HG03432 (cell line): Measurements from ENCODE around the gene PITRM1.

Experiments
- ATAC-seq: cut with Tn5 transposase; IDR thresholded peaks from one replicate; pipeline ENCODE4 v1.9.1; 2021; ENCODE audit warnings: mild to moderate bottlenecking, moderate library complexity; ENCODE audit not compliant: unreplicated experiment

The PITRM1 gene

GRCh38 chr10:3141351-3142005 is 31.1 kb downstream of the PITRM1 start:
- no peak for ATAC-seq

GRCh38 chr10:3140280-3140679 is 32.3 kb downstream of the PITRM1 start:
- no peak for ATAC-seq

GRCh38 chr10:3139216-3139910 is 33.2 kb downstream of the PITRM1 start:
- no peak for ATAC-seq

GRCh38 chr10:3137958-3138726 is 34.4 kb downstream of the PITRM1 start:
- no peak for ATAC-seq

GRCh38 chr10:3136763-3137611 is 35.6 kb downstream of the PITRM1 start:
- no peak for ATAC-seq

- no peak for ATAC-seq
Measured at GRCh38 chr10:3136336-3136735, 36.2 kb downstream of the PITRM1 start.

GRCh38 chr10:3135006-3135405 is 37.6 kb downstream of the PITRM1 start:
- ATAC-seq: no peak

- ATAC-seq: no peak
Measured at GRCh38 chr10:3133948-3134347, 38.6 kb downstream of the PITRM1 start.

GRCh38 chr10:3132036-3133025 is 40.3 kb downstream of the PITRM1 start:
- no peak for ATAC-seq

- ATAC-seq: no peak
Measured at GRCh38 chr10:3131098-3131497, 41.5 kb downstream of the PITRM1 start.

- ATAC-seq: no peak
Measured at GRCh38 chr10:3129581-3130340, 42.8 kb downstream of the PITRM1 start.

- no peak for ATAC-seq
Measured at GRCh38 chr10:3128379-3129130, 44.0 kb downstream of the PITRM1 start.

- no peak for ATAC-seq
Measured at GRCh38 chr10:3127921-3128320, 44.7 kb downstream of the PITRM1 start.

GRCh38 chr10:3126741-3127346 is 45.7 kb downstream of the PITRM1 start:
- ATAC-seq: no peak

- ATAC-seq: no peak
Measured at GRCh38 chr10:3126249-3126648, 46.3 kb downstream of the PITRM1 start.

- no peak for ATAC-seq
Measured at GRCh38 chr10:3125527-3126170, 46.9 kb downstream of the PITRM1 start.

- ATAC-seq: no peak
Measured at GRCh38 chr10:3124412-3125175, 48.0 kb downstream of the PITRM1 start.
